Subcutaneous preadipocyte (primary cell): ENCODE measurements around the gene CREBBP. TPM values are rescaled to one million over a fixed set of nuclear protein-coding genes. Genes with fewer than 3 reads are reported as not detected.

Experiments used
- total RNA-seq: library from RNA; depleted of rRNA; stranded (reverse); fragments of >200 nt; gene quantifications from 2 replicates; pipeline ENCODE4 v1.2.3, GENCODE V29; 2012

CREBBP gene
- 26.1 and 31.9 TPM in 2 replicates for total RNA-seq

GRCh38 chr16:3880623-3881498 is at the start of gene CREBBP:
Gene CREBBP (minus strand): TSS chr16:3880713. CDS start chr16:3879916, 797 bp downstream.

GRCh38 chr16:3717235-3718018 is 163.1 kb downstream of the CREBBP start, which contains the start of gene TRAP1:
Gene TRAP1 (minus strand): TSS chr16:3717524. CDS start chr16:3717508, 16 bp downstream.

Other genes starting within 250 kb of the CREBBP start
- 7.3 and 9.6 TPM in 2 replicates for gene DNASE1, start 226.0 kb downstream of the CREBBP start, total RNA-seq
- gene TRAP1, start 163.2 kb downstream of the CREBBP start, total RNA-seq = 103 and 137 TPM in 2 replicates
- 22.0 and 27.8 TPM in 2 replicates for gene ADCY9, start 235.7 kb upstream of the CREBBP start, total RNA-seq